ENCODE results near the gene DHX57. TPM values are rescaled to one million over a fixed set of nuclear protein-coding genes. Genes with fewer than 3 reads are reported as not detected.
A peak's percentile ranks its signal among the peaks of the same experiment; 100 is the strongest.

Gene DHX57, protein sequence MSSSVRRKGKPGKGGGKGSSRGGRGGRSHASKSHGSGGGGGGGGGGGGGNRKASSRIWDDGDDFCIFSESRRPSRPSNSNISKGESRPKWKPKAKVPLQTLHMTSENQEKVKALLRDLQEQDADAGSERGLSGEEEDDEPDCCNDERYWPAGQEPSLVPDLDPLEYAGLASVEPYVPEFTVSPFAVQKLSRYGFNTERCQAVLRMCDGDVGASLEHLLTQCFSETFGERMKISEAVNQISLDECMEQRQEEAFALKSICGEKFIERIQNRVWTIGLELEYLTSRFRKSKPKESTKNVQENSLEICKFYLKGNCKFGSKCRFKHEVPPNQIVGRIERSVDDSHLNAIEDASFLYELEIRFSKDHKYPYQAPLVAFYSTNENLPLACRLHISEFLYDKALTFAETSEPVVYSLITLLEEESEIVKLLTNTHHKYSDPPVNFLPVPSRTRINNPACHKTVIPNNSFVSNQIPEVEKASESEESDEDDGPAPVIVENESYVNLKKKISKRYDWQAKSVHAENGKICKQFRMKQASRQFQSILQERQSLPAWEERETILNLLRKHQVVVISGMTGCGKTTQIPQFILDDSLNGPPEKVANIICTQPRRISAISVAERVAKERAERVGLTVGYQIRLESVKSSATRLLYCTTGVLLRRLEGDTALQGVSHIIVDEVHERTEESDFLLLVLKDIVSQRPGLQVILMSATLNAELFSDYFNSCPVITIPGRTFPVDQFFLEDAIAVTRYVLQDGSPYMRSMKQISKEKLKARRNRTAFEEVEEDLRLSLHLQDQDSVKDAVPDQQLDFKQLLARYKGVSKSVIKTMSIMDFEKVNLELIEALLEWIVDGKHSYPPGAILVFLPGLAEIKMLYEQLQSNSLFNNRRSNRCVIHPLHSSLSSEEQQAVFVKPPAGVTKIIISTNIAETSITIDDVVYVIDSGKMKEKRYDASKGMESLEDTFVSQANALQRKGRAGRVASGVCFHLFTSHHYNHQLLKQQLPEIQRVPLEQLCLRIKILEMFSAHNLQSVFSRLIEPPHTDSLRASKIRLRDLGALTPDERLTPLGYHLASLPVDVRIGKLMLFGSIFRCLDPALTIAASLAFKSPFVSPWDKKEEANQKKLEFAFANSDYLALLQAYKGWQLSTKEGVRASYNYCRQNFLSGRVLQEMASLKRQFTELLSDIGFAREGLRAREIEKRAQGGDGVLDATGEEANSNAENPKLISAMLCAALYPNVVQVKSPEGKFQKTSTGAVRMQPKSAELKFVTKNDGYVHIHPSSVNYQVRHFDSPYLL (N-terminal part only)
- total RNA-seq, result 20.0 and 36.1 TPM in 2 replicates

DNA sequence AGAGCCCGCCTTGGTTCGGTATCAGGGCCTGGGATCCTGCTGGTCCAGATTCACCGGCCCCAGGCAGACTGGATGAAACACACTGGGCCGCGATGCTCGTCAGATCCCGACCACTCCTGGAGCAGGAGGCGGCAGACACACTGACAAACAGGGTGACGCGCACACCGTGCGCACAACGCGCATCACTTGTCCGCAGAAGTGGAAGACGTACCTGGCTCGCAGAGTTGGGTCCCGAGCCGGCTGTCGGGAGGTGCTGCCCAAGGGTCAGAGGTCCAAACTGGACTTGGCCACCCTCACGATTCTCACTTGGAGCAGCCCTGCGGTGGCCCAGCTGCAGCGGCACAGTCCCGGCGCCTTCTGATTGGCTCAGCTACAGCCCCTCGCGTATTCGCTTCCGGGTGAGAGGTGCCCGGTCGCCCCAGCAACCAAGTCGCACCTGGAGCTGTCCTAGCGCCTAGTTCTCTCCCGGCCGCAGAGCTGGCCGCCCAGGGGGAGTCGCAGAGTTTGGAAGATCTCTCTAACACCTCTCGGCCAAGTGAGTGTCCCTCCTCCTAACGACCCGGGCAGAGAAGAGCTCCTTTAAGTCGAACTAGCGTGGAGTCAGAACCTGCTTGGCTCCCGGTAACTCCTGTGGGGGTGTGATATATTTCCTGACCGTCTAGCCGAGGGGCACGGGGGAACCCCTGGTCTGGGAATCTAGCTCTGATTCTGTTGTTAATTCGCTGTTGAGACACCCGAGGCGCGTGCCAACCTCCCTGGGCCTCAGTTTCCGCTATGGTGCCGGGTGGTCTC, at the start of gene DHX57, which contains the start of gene MORN2:
TSS of gene DHX57 (minus strand) at position 359 of the 792 bp plus-strand sequence. CDS start 7,529 bp downstream, outside the sequence.
TSS of gene MORN2 (plus strand) at position 401 of the 792 bp plus-strand sequence.
- peak; percentile 68 for DNase-seq (ENCODE audit: low read depth)

DNA sequence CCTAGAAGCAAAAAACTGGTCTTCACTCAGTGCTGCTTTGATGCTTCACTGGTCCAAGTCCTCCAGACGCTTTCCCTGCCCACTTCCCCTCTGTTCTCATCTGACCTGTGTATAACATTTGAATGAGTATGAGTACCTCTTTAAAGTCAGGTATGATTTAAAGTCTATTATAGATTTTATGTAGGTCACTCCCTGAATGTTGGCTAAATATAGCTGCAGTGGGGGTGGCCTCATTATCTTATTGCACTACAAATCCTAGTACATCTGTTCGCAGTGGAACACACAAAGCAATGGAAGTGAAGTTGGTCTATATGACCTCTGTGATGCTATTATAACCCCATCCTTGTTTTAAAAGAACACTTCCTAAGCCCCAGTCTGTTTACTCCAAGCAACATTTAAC, 47.2 kb upstream of the DHX57 start:
- DNase-seq (ENCODE audit: low read depth), result no peak

GRCh38 chr2:38922389-38922788, 46.7 kb upstream of the DHX57 start:
- DNase-seq (ENCODE audit: low read depth), result no peak

DNA sequence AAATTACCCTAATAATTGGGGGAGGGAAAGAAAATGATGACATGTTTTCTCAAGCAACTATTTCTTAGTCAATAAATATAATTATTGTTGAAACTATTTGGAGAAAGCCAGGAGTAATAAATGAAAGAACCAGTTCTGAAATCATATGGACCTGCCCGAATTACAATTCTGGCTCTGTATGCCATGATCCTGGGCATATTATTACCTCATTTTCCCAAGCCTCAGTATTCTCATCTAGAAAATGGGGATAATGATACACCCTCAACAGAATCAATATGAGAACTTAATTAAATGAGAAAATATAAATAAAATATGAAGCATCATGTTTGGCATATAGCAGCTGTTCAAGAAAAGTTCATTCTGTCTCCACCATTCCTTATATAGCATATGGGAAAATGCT, 36.9 kb upstream of the DHX57 start:
- DNase-seq (ENCODE audit: low read depth), result no peak

DNA sequence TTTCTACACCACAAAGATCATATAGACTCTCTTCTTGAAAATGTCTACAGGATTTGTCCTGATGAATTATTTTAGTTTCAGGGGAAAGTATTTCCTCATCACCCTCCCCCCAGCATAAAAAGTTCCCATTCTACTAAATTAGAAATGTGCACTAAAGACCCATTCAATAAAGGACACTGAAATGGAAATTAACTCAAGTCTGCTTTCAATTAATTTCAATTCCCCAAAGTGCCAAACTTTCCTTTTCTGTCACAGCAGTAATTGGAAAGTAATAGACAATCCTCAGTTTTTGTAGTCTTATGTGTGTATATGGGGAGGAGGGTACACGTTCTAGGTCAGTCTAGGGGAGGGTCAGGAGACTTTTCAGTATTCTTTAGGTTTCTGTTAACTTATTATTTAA, 35.5 kb upstream of the DHX57 start:
- DNase-seq (ENCODE audit: low read depth), result no peak

DNA sequence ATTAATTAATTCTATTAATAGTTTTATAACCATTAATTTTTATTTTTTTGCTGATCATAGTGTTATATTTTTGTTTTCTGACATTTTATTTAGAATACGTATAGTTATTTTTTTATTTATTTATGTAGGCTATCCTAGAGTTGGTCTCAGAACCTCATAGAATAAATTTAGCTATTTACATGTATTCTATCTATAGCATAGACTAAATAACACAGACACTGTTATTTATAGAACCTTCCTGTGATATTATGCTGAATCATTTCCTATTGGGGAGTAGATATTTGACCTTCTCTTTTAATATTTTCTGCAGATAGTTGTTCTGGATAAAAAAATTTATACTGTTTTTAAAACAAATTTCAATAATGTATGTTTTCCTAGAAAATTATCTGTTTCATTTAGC, 34.1 kb upstream of the DHX57 start:
- DNase-seq (ENCODE audit: low read depth), result no peak

DNA sequence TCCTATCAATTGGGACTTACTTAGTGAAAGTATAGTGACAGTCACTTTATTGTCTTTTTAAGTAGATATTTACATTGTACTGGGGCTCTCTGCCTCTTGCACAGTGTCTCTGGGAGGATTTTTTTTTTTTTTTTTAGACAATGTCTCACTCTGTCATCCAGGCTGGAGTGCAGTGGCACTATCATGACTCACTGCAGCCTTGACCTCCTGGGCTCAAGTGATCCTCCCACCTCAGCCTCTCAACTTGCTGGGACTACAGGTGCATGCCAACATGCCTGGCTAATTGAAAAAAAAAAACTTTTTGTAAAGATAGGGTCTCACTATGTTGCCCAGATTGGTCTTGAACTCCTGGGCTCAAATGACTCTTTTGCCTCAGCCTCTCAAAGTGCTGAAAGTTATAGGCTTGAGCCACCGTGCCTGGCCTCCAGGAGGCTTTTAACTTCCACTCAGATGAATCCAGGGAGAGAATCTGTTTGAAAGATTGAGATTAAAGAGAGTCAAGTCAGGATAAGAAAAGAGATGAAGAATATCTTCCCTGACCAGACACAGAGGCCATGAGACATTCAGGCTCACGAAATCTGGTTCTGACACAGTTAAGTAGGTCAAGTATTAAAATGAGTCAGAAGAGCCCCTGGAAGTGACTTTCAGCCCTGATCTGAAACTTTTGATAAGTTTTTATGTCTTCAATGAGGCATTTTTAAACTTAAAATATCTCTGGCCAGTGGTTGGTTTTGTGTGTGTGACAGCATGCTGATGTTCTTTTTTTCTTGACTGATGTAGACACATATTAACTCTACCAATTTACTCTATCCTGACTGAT, 32.2 kb upstream of the DHX57 start:
- no peak for DNase-seq (ENCODE audit: low read depth)

DNA sequence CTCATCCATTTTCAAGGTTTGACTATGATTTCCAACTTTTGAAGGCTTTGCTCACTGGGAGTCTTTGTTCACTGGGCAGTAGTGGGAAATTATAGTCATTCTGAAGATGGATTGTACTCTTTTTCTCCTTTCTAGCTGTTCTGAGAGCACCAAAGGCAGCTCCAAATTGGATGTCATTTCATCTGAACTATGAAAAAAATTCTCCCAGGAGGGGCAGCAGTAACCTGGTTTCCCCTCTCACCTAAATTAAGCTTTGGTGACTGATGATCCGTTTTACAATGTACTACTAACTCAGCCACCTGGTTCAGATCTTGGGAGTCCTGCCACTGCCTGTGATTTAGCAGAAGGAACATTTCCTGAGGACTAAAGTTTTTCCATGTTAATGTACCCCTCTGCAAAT, 31.5 kb upstream of the DHX57 start:
- no peak for DNase-seq (ENCODE audit: low read depth)

DNA sequence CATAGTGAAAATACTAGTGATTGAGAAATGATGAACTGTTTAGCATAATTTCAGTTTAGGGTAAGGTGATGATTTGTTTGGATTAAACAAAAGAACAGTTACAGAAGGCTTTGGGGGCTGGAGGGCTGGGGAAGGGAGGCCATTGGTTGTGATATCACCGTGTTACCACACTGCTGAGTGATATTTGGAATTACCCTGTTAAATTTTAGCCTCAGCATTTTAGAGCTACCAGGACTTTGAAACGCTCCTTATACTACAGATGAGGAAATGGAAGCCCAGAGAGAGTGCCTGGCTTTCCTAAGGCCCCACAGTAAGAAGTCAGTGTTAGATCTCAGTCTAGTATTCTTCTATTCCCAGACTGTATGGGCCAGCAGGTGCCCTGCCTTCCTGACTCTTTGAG, 29.5 kb upstream of the DHX57 start:
- DNase-seq (ENCODE audit: low read depth), result no peak

GRCh38 chr2:38900726-38901125, 25.0 kb upstream of the DHX57 start:
- DNase-seq (ENCODE audit: low read depth), result no peak

- no peak for DNase-seq (ENCODE audit: low read depth)
These were observed 22.5 kb upstream of the DHX57 start for GRCh38 chr2:38898256-38898655.

DNA sequence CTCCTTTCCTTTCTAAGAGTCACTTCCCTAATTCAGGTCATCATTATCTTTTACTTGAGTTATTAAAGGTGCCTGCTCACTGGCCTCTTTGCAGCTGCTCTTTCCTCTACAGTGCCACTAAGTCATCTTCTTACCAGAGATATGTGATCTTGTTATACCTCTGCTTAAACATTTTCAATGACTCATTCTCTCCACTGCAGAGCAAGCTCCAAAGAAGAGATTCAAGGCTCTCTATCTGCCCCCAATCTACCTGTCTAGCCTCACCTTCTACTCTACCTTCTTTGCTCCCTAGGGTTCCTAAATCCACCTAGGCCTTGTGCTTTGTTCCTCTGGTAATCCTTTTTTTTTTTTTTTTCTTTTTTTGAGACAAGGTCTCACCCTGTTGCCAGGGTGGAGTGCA, 17.1 kb upstream of the DHX57 start:
- DNase-seq (ENCODE audit: low read depth), result no peak

DNA sequence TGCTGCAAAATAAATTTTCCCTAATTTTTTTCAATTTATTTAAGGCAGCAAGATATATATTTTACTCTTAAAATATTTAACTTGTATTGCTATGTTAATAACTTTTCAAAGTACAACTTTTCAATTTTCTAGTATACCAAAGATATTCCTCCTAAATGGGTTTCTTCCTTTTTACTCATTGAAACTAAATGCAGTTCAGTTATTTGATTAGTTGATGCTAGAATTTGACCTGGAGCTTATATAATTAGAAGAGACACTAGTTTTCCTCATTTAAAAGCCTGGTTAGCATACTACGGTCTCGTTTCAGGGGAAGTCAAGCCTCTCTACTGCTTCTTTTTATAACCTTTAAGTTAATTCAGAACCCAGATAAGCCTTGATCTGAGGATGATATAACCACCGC, 13.8 kb upstream of the DHX57 start, which contains the start of gene ARHGEF33:
TSS of gene ARHGEF33 (plus strand) at position 301 of the 400 bp plus-strand sequence. CDS start 29,573 bp downstream, outside the sequence.
- DNase-seq (ENCODE audit: low read depth), result no peak

GRCh38 chr2:38889045-38889444, 13.3 kb upstream of the DHX57 start:
- DNase-seq (ENCODE audit: low read depth), result no peak

GRCh38 chr2:38887902-38888554, 12.3 kb upstream of the DHX57 start:
- no peak for DNase-seq (ENCODE audit: low read depth)

DNA sequence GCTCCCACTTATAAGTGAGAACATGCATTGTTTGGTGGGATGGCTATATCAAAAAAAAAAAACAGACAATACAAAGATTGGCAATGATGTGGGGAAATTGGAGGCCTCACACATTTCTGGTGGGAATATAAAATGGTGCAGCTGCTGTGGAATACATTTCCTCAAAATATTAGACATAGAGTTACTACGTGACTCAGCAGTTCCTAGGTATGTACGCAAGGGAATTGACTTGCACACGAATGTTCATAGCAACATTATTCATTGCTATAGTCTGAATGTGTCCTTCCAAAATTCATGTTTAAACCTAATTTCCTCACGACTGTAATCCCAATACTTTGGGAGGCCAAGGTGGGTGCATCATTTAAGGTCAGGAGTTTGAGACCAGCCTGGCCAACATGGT, 11.6 kb upstream of the DHX57 start:
- DNase-seq (ENCODE audit: low read depth), result no peak

DNA sequence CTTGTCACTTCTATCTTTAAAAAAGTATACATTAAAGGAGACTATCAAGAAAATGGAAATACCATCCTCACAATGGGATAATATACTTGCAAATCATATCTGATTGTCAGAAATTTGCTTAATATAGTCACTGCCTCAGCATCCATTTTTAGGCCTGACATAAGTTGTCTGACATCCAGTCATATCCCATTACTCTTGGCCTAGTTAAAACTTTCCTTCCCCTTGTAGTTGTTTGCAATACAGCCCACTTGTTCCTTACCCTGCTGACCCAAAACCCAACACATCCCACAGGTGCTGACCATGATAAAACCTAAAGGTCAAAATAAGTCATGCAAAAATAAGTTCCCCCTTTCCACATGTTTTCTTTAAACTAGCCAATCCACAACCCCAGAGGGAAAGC, 10.3 kb upstream of the DHX57 start:
- no peak for DNase-seq (ENCODE audit: low read depth)

- no peak for DNase-seq (ENCODE audit: low read depth)
These were observed 673 bp upstream of the DHX57 start for GRCh38 chr2:38876407-38876806.

- DNase-seq (ENCODE audit: low read depth), result no peak
These were observed 533 bp downstream of the DHX57 start for GRCh38 chr2:38875227-38875575.

GRCh38 chr2:38873763-38874162, 2.0 kb downstream of the DHX57 start:
- no peak for DNase-seq (ENCODE audit: low read depth)

Data from renal cortical epithelial cell (primary cell).